Peyer's patch (tissue), 4 donors: ENCODE data around the gene SOX30. TPM values are rescaled to one million over a fixed set of nuclear protein-coding genes. Genes with fewer than 3 reads are reported as not detected.

Experiments used
- DNase-seq, 3 donors: peaks; one replicate each; pipeline ENCODE4 v3.0.0-alpha.2; 2017 to 2019
- H3K27ac ChIP-seq, 4 donors: fragments of 200-600 bp; sonication (generic); one replicate each; pipeline ENCODE4 v1.5.1; 2016 to 2019
- H3K27me3 ChIP-seq, 2 donors: fragments of 200-600 bp; sonication (generic); one replicate each; pipeline ENCODE4 v1.5.1; 2019
- H3K36me3 ChIP-seq, 3 donors: fragments of 200-600 bp; sonication (generic); one replicate each; pipeline ENCODE4 v1.5.1; 2016 to 2019
- H3K4me1 ChIP-seq, 4 donors: fragments of 200-600 bp; sonication (generic); one replicate each; pipeline ENCODE4 v1.5.1; 2016 to 2019
- H3K4me3 ChIP-seq, 4 donors: fragments of 200-600 bp; sonication (generic); 1 replicate in 3 of 4; 2 replicates in 1 of 4; pipeline ENCODE4 v1.5.1; 2016 to 2019; ENCODE audit warnings: mild to moderate bottlenecking in 1 of 4
- H3K9me3 ChIP-seq, 4 donors: fragments of 200-600 bp; sonication (generic); one replicate each; pipeline ENCODE4 v1.5.1; 2016 to 2019; ENCODE audit warnings: mild to moderate bottlenecking in 1 of 4
- CTCF ChIP-seq, 6 experiments: fragments of 450-650 bp in 4 of 6; fragments of 200-600 bp in 2 of 6; sonication (generic) in 1 of 6; IDR thresholded peaks; one replicate each; pipeline ENCODE4 v1.5.1; 2017 to 2019; ENCODE audit warnings: antibody characterized with exemption in 6 of 6, mild to moderate bottlenecking in 3 of 6, moderate library complexity in 1 of 6
- POLR2A ChIP-seq, 2 donors: fragments of 450-650 bp; IDR thresholded peaks; one replicate each; pipeline ENCODE4 v1.5.1; 2017; ENCODE audit warnings: antibody characterized with exemption in 2 of 2, mild to moderate bottlenecking in 2 of 2, moderate library complexity in 2 of 2
- total RNA-seq, 4 donors: library from RNA; depleted of rRNA; stranded (reverse); fragments of >200 nt; gene quantifications; one replicate each; pipeline ENCODE4 v1.1.0, GENCODE V29; 2016

SOX30 gene
- total RNA-seq, 4 donors from 2014 or later, result 0.66 to 1.8 TPM; not detected in 2

DNA sequence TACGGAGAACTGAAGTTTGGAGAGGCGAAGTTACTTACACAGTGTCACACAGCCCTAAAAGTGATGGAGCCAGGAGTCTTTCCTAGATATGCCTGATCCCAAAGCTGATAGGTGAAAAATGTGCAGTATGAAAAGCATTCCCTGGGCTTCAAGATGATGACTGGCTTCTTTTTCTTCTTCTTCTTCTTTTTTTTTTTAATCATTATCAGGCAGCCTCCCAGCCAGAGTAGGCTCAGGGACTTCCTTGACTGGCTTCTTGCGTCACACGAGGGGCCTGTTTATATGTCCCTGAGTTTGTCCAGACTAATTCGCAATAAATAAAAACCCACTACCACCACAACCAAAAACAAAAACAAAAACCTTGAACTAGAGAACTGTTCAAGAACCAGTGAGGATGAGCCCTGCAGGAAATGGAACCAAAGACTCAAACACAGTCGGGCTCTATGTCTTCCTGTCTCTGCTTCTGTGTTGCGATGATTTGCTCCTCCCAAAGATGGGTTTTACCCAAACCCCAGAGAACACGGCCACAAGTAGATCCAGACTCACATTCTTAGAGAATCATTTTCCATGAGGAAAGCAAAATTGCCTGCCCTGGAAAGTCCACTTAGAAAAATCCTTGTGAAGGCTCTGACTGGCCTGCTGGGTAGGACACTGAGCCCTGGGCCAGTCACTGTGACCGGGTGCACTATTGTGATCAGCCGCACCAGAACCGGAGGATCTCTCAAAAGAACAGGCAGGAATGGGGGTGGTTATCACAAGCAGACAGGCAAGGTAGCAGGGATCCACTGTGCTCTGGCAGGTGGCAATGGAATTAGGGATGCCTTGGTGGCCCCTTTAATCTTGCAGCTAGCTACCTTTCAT is 38.6 kb downstream of the SOX30 start:
- H3K27ac ChIP-seq, result peak overlapping the region in 3 of 4 donors; percentile 20 to 46 (median 31)
- TF ChIP-seq CTCF (IDR thresholded peaks at IDR 0.05) (no peak), POLR2A (IDR thresholded peaks at IDR 0.05) (no peak)
- H3K9me3 ChIP-seq, result no peaks in the 10 kb centered on the region
- peaks cover 0 to 4% (median 0%) of the 10 kb centered on the region in 4 donors for H3K4me1 ChIP-seq
- H3K4me3 ChIP-seq, result no peak overlapping the region
- DNase-seq, result no peak
- no peaks in the 10 kb centered on the region for H3K27me3 ChIP-seq
- no peaks in the 10 kb centered on the region for H3K36me3 ChIP-seq

DNA sequence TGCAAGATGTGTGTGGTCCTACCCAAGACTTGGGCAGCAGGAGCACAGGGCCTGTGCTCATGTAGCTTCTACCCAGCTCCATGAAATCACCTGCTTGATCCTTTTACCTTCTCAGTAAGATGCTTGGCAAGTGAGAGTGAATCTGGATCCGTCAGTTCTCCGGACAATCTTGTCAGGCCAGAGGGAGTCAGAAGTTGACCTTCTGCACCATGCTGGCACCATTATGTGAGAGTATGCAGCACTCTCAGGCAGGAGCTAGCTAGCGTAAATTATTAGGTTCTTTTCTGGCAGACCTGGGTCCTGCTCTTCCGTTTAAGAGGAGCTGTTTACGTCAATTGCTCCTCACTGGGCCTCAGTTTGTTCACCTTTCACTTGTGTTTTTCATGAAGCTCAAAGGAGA is 39.7 kb downstream of the SOX30 start:
- DNase-seq, result no peak
- Histone ChIP-seq H3K27ac (peak overlapping the region in 3 of 4 donors; percentile 10 to 31 (median 21)), H3K9me3 (no peaks in the 10 kb centered on the region), H3K4me1 (peaks cover 0 to 4% (median 0%) of the 10 kb centered on the region in 4 donors), H3K27me3 (no peaks in the 10 kb centered on the region), H3K36me3 (no peaks in the 10 kb centered on the region), H3K4me3 (no peak overlapping the region)
- no peak for TF ChIP-seq CTCF (IDR thresholded peaks at IDR 0.05)
- no peak for TF ChIP-seq POLR2A (IDR thresholded peaks at IDR 0.05)

GRCh38 chr5:157611571-157612476 is 40.4 kb downstream of the SOX30 start:
- TF ChIP-seq CTCF (IDR thresholded peaks at IDR 0.05) (no peak), POLR2A (IDR thresholded peaks at IDR 0.05) (no peak)
- no peak for DNase-seq
- H3K4me3 ChIP-seq, result no peak overlapping the region
- no peaks in the 10 kb centered on the region for H3K36me3 ChIP-seq
- peaks cover 0 to 4% (median 0%) of the 10 kb centered on the region in 4 donors for H3K4me1 ChIP-seq
- no peaks in the 10 kb centered on the region for H3K27me3 ChIP-seq
- peak overlapping the region in 1 of 4 donors; percentile 28 for H3K27ac ChIP-seq
- H3K9me3 ChIP-seq, result no peaks in the 10 kb centered on the region

DNA sequence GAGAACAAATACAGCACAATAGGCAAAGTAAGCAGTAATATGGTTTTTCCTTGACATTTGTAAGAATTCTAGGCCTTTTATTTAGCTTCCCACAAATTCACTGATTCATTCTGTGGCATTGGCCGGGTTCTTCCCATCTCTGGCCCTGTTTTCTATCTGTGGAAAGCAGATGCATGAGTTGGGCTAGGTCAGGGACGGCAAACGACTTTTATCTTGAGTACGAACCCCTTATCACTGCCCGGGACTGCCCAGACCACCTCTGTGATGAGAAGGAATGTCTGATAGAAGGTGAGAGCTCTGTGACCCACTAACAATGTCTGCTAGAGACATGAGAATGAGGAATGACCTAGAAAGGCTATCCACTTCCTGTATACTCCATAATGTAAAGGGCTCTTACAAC is 41.2 kb downstream of the SOX30 start:
- DNase-seq, result no peak
- Histone ChIP-seq H3K4me3 (no peak overlapping the region), H3K27ac (no peak overlapping the region), H3K36me3 (no peaks in the 10 kb centered on the region), H3K9me3 (no peaks in the 10 kb centered on the region), H3K4me1 (peaks cover 0 to 4% (median 0%) of the 10 kb centered on the region in 4 donors), H3K27me3 (no peaks in the 10 kb centered on the region)
- TF ChIP-seq CTCF (IDR thresholded peaks at IDR 0.05) (no peak), POLR2A (IDR thresholded peaks at IDR 0.05) (no peak)

DNA sequence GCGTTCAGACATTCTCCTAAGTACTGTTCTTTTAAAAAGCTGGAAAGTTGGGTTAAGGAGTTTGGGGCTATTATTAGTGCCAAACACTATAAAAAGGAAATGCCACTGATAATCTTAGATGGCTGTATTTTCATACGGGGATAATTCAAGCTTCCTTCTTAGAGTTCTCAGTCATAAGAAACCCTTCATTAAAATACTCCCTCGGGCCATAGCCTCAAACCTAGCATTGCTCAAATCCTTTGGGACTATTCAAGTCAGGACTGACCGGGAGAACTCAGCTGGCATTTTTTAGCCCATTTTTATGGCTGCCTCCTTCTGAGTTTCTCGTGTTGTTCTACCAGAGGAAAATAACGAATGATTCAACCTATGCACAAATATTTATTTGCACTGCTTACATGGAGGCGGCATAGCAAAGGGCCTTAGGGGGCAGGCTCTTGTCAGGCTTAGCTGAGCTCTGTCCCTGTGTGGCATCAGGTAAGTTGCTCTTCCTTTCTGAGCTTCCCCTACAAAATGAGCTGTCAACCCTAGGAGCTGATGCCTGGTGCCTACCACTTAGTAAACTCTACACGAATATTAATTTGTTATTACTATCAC is 43.2 kb downstream of the SOX30 start:
- DNase-seq, result no peak
- TF ChIP-seq POLR2A (IDR thresholded peaks at IDR 0.05) (no peak), CTCF (IDR thresholded peaks at IDR 0.05) (no peak)
- Histone ChIP-seq H3K27ac (peak overlapping the region in 1 of 4 donors; percentile 31), H3K9me3 (no peaks in the 10 kb centered on the region), H3K36me3 (no peaks in the 10 kb centered on the region), H3K4me3 (no peak overlapping the region), H3K4me1 (peaks cover 0 to 4% (median 0%) of the 10 kb centered on the region in 4 donors), H3K27me3 (no peaks in the 10 kb centered on the region)
